Hepatocyte (in vitro differentiated cells): ENCODE data around the gene PTPRT. TPM values are rescaled to one million over a fixed set of nuclear protein-coding genes. Genes with fewer than 3 reads are reported as not detected.

Experiments
- DNase-seq: peaks from one replicate; pipeline ENCODE4 v3.0.0-alpha.2; 2016; ENCODE audit warnings: low spot score
- H2AFZ ChIP-seq: fragments of 200-600 bp; sonication (generic); 2 replicates; pipeline ENCODE4 v1.6.0; 2016; ENCODE audit warnings: antibody characterized with exemption, mild to moderate bottlenecking
- H3K27ac ChIP-seq: fragments of 200-600 bp; sonication (generic); 2 replicates; pipeline ENCODE4 v1.5.1; 2016; ENCODE audit warnings: mild to moderate bottlenecking
- H3K27me3 ChIP-seq: fragments of 200-600 bp; sonication (generic); 2 replicates; pipeline ENCODE4 v1.6.1; 2016
- H3K36me3 ChIP-seq: fragments of 200-600 bp; sonication (generic); replicated peaks from 2 replicates; pipeline ENCODE4 v1.5.1; 2016; ENCODE audit warnings: low read depth; ENCODE audit not compliant: insufficient read depth
- H3K4me1 ChIP-seq: fragments of 200-600 bp; sonication (generic); 2 replicates; pipeline ENCODE4 v1.5.1; 2016; ENCODE audit warnings: mild to moderate bottlenecking, moderate library complexity; ENCODE audit not compliant: insufficient read depth
- H3K4me2 ChIP-seq: fragments of 200-600 bp; sonication (generic); 2 replicates; pipeline ENCODE4 v1.6.0; 2016
- H3K4me3 ChIP-seq: fragments of 200-600 bp; sonication (generic); 2 replicates; pipeline ENCODE4 v1.5.1; 2016; ENCODE audit warnings: mild to moderate bottlenecking
- H3K79me2 ChIP-seq: fragments of 200-600 bp; sonication (generic); 2 replicates; pipeline ENCODE4 v1.6.0; 2017; ENCODE audit warnings: mild to moderate bottlenecking
- H3K9me2 ChIP-seq: fragments of 200-600 bp; sonication (generic); replicated peaks from 2 replicates; pipeline ENCODE4 v1.6.0; 2017; ENCODE audit warnings: mild to moderate bottlenecking; ENCODE audit not compliant: insufficient read depth
- H3K9me3 ChIP-seq: fragments of 200-600 bp; sonication (generic); 2 replicates; pipeline ENCODE4 v1.5.1; 2016; ENCODE audit warnings: low read depth, mild to moderate bottlenecking
- H4K20me1 ChIP-seq: fragments of 200-600 bp; sonication (generic); 2 replicates; pipeline ENCODE4 v1.6.0; 2016; ENCODE audit warnings: mild to moderate bottlenecking; ENCODE audit not compliant: insufficient read depth, poor library complexity, severe bottlenecking
- CTCF ChIP-seq: fragments of 200-600 bp; sonication (generic); IDR thresholded peaks from 2 replicates; pipeline ENCODE4 v1.5.1; 2016; ENCODE audit warnings: antibody characterized with exemption, mild to moderate bottlenecking; ENCODE audit not compliant: poor library complexity
- EZH2 ChIP-seq: fragments of 200-600 bp; sonication (generic); IDR thresholded peaks from 2 replicates; pipeline ENCODE4 v1.6.1; 2016; ENCODE audit warnings: antibody characterized with exemption, mild to moderate bottlenecking, borderline replicate concordance
- EZH2phosphoT487 ChIP-seq: fragments of 200-600 bp; sonication (generic); IDR thresholded peaks from one replicate; pipeline ENCODE4 v1.6.1; 2018; ENCODE audit warnings: antibody characterized with exemption, mild to moderate bottlenecking, low read depth, moderate library complexity; ENCODE audit not compliant: unreplicated experiment, severe bottlenecking
- WGBS: methylation state at CpG from one replicate; pipeline ENCODE4 v1.1.6; 2016; ENCODE audit warnings: low lambda C conversion rate; ENCODE audit errors: missing lambda C conversion rate; 5-methylcytosine and 5-hydroxymethylcytosine counted together
- polyA plus RNA-seq: library from polyadenylated mRNA; unstranded; fragments of >200 nt; fragmentation: Nextera tagmentation; extraction: Ambion mirVana; gene quantifications from 2 replicates; pipeline ENCODE4 v1.2.1, GENCODE V29; 2016
- total RNA-seq: library from RNA; depleted of rRNA; stranded (reverse); fragments of >200 nt; gene quantifications from 2 replicates; pipeline ENCODE4 v1.2.3, GENCODE V29; 2014

PTPRT gene
- total and polyA plus RNA-seq, 2 experiments from 2014 or later = 0.47 to 0.83 TPM

GRCh38 chr20:42516692-42517091 lies 673.0 kb downstream of the PTPRT start:
- DNase-seq = no peak
- Histone ChIP-seq H3K27me3 (no peaks in the 10 kb centered on the region), H3K4me2 (no peak overlapping the region), H2AFZ (no peak overlapping the region), H3K4me3 (no peak overlapping the region), H3K4me1 (no peaks in the 10 kb centered on the region), H3K9me3 (no peaks in the 10 kb centered on the region), H3K27ac (no peak overlapping the region), H3K79me2 (no peaks in the 10 kb centered on the region), H3K36me3 (no peaks in the 10 kb centered on the region), H3K9me2 (no peaks in the 10 kb centered on the region), H4K20me1 (no peaks in the 10 kb centered on the region)
- TF ChIP-seq CTCF (no peak), EZH2phosphoT487 (no peak), EZH2 (no peak)
- WGBS = 79% methylated on average over 3 of the region's 3 CpGs

- no peak for DNase-seq
- Histone ChIP-seq H2AFZ (no peak overlapping the region), H3K9me3 (no peaks in the 10 kb centered on the region), H3K4me1 (no peaks in the 10 kb centered on the region), H3K4me2 (no peak overlapping the region), H3K36me3 (no peaks in the 10 kb centered on the region), H3K9me2 (no peaks in the 10 kb centered on the region), H4K20me1 (no peaks in the 10 kb centered on the region), H3K27ac (no peak overlapping the region), H3K79me2 (no peaks in the 10 kb centered on the region), H3K27me3 (no peaks in the 10 kb centered on the region), H3K4me3 (no peak overlapping the region)
- no peak for TF ChIP-seq EZH2phosphoT487
- no peak for TF ChIP-seq CTCF
- no peak for TF ChIP-seq EZH2
- WGBS = 84% methylated on average over 4 of the region's 4 CpGs
Measured at GRCh38 chr20:42510686-42511085, 679.0 kb downstream of the PTPRT start.

- Histone ChIP-seq H4K20me1 (no peaks in the 10 kb centered on the region), H2AFZ (no peak overlapping the region), H3K27me3 (no peaks in the 10 kb centered on the region), H3K36me3 (no peaks in the 10 kb centered on the region), H3K27ac (no peak overlapping the region), H3K79me2 (no peaks in the 10 kb centered on the region), H3K9me2 (no peaks in the 10 kb centered on the region), H3K4me1 (no peaks in the 10 kb centered on the region), H3K9me3 (no peaks in the 10 kb centered on the region), H3K4me3 (no peak overlapping the region), H3K4me2 (no peak overlapping the region)
- no peak for TF ChIP-seq EZH2
- no peak for TF ChIP-seq EZH2phosphoT487
- TF ChIP-seq CTCF = no peak
- DNase-seq = no peak
- WGBS = 86% methylated on average over 3 of the region's 3 CpGs
Measured at GRCh38 chr20:42507874-42508273, 681.8 kb downstream of the PTPRT start.

GRCh38 chr20:42506397-42506796 lies 683.3 kb downstream of the PTPRT start:
- no peak for TF ChIP-seq EZH2
- Histone ChIP-seq H4K20me1 (no peaks in the 10 kb centered on the region), H2AFZ (no peak overlapping the region), H3K27ac (no peak overlapping the region), H3K4me3 (no peak overlapping the region), H3K9me2 (no peaks in the 10 kb centered on the region), H3K4me1 (no peaks in the 10 kb centered on the region), H3K36me3 (no peaks in the 10 kb centered on the region), H3K4me2 (no peak overlapping the region), H3K9me3 (no peaks in the 10 kb centered on the region), H3K27me3 (no peaks in the 10 kb centered on the region), H3K79me2 (no peaks in the 10 kb centered on the region)
- no peak for DNase-seq
- 91% methylated on average over 2 of the region's 2 CpGs for WGBS
